ENCODE measurements around the gene KIRREL3. TPM values are rescaled to one million over a fixed set of nuclear protein-coding genes. Genes with fewer than 3 reads are reported as not detected.
"Not testable (repeated sequence)": the region's sequence is repeated elsewhere in the genome, so short reads cannot be mapped to it uniquely, and the experiment has no call there.

KIRREL3 gene
- total RNA-seq, 3 donors from 2014 or later = 0.32 to 0.33 TPM; not detected in 1

DNA sequence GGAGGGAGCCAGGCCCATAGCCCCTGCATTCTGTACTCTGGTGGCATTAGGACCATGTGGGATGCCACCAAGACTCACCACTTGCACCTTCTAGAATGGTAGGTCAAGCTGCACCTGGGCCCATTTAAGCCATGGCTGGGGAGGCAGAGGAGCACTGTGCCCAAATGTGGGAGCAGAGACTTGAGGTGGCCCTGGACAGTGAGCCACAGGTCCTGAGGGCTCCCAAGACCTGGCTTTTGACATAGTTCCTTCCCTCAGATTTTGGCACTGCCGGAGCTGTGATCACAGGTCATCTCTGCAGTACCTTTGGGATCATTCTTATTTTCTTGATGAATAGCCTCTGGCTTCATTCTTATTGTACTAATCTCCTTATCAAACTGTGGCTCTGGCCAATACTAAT, 601.8 kb downstream of the KIRREL3 start:
- no peaks in the 10 kb centered on the region for H3K9me3 ChIP-seq
- TF ChIP-seq, protein P1, sequence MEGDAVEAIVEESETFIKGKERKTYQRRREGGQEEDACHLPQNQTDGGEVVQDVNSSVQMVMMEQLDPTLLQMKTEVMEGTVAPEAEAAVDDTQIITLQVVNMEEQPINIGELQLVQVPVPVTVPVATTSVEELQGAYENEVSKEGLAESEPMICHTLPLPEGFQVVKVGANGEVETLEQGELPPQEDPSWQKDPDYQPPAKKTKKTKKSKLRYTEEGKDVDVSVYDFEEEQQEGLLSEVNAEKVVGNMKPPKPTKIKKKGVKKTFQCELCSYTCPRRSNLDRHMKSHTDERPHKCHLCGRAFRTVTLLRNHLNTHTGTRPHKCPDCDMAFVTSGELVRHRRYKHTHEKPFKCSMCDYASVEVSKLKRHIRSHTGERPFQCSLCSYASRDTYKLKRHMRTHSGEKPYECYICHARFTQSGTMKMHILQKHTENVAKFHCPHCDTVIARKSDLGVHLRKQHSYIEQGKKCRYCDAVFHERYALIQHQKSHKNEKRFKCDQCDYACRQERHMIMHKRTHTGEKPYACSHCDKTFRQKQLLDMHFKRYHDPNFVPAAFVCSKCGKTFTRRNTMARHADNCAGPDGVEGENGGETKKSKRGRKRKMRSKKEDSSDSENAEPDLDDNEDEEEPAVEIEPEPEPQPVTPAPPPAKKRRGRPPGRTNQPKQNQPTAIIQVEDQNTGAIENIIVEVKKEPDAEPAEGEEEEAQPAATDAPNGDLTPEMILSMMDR (IDR thresholded peaks at IDR 0.05) = no peak
- TF ChIP-seq POLR2A (IDR thresholded peaks at IDR 0.05) (no peak), POLR2AphosphoS5 (IDR thresholded peaks at IDR 0.05) (no peak)
- H3K36me3 ChIP-seq = no peaks in the 10 kb centered on the region
- DNase-seq (ENCODE audit: low spot score in 2 of 2) = no peak
- no peak overlapping the region for H3K4me3 ChIP-seq
- H3K27me3 ChIP-seq = no peaks in the 10 kb centered on the region
- intact Hi-C loops (cut with DNase I; ENCODE audit: low total_unique reads) = no loop called here
- H3K27ac ChIP-seq = no peak overlapping the region
- no peaks in the 10 kb centered on the region for H3K4me1 ChIP-seq

DNA sequence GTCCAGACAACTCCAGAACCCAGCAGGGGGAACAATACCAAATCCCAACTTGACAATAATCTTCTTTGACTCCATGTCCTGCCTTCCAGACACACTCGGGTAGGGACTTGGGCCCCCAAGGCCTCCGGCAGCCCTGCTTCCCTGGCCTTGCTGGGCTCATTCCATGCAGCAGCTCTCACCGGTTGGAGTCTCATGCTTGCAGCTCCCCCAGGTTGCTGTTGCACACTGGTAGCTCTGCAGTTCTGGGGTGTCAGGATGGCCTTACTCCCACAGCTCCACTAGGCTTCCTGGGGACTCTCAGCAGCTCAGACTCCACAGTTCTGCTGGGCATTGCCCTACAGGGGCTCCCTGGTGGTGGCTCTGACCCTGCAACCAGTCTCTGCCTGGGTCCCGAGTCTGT, 602.3 kb downstream of the KIRREL3 start:
- DNase-seq (ENCODE audit: low spot score in 2 of 2) = no peak
- intact Hi-C loops (cut with DNase I; ENCODE audit: low total_unique reads) = no loop called here
- Histone ChIP-seq H3K9me3 (no peaks in the 10 kb centered on the region), H3K27ac (no peak overlapping the region), H3K27me3 (no peaks in the 10 kb centered on the region), H3K36me3 (no peaks in the 10 kb centered on the region), H3K4me3 (no peak overlapping the region), H3K4me1 (no peaks in the 10 kb centered on the region)
- TF ChIP-seq, protein P1 (IDR thresholded peaks at IDR 0.05) = no peak
- TF ChIP-seq POLR2AphosphoS5 (IDR thresholded peaks at IDR 0.05) (no peak), POLR2A (IDR thresholded peaks at IDR 0.05) (no peak)

DNA sequence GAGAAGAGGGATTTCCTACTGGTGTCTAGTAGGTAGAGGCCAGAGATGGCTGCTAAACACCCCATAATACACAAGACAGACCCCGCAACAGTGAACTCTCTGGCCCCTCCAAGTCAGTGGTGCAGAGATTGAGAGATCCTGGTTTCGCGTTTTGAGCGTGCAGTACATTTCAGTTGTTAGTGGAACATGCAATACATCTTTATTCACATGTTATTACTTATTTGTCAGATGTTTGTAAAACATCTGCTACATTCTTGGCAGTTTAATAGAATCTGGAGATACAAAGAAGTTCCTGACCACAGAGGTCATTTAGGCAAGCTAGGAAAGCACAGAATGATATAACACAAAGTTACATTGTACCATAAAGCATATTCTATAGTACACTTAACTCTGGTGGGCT, 603.6 kb downstream of the KIRREL3 start:
- no peaks in the 10 kb centered on the region for H3K27me3 ChIP-seq
- DNase-seq (ENCODE audit: low spot score in 2 of 2) = no peak
- H3K36me3 ChIP-seq = no peaks in the 10 kb centered on the region
- H3K27ac ChIP-seq = peak overlapping the region in 1 of 2 donors; percentile 55
- H3K4me3 ChIP-seq = no peak overlapping the region
- no peaks in the 10 kb centered on the region for H3K9me3 ChIP-seq
- no peak for TF ChIP-seq POLR2AphosphoS5 (IDR thresholded peaks at IDR 0.05)
- no peak for TF ChIP-seq POLR2A (IDR thresholded peaks at IDR 0.05)
- TF ChIP-seq, protein P1 (IDR thresholded peaks at IDR 0.05) = no peak
- H3K4me1 ChIP-seq = no peaks in the 10 kb centered on the region
- intact Hi-C loops (cut with DNase I; ENCODE audit: low total_unique reads) = no loop called here

DNA sequence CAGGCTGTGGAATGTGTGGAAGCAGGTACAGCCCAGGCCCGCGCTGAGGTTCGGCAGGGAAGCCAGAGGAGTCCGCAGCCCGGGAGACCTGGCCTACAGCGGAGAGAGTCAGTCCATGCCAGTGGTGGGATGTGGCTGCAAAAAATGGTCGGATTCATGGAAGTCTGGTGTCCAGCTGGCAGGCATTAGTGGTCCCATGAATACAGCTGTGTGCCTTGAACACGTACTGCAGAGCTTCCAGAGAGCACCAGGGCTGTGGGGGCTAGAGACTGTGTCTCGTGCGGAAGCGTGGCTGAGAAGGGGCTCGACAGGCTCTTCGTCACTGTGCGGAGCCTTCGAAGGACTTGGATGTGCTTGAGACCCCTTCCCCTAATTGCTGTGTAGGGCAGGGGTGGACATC, 604.3 kb downstream of the KIRREL3 start:
- DNase-seq (ENCODE audit: low spot score in 2 of 2); H3K4me1 ChIP-seq; H3K27me3 ChIP-seq; H3K36me3 ChIP-seq; H3K9me3 ChIP-seq; intact Hi-C loops (cut with DNase I; ENCODE audit: low total_unique reads): not testable (repeated sequence)
- H3K4me3 ChIP-seq = peak overlapping the region in 1 of 3 donors; percentile 22
- H3K27ac ChIP-seq = peak overlapping the region in 1 of 2 donors; percentile 55

DNA sequence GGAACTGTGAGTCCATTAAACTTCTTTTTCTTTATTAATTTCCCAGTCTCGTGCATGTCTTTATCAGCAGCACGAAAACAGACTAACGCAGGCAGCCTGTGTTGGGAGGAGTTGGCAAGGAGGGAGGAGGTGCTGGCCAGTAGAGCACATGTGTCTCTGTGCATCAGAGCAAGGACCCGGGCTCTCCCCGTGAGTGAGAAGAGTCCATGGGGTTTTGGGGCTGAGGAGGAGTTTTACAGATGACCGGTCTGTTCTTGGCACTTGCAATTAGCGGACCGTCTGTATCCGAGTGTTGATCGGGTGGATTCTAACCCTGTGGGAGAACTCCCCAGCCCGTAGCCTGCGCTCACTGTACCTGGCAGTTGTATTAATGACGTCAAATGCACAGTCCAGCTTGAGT, 604.8 kb downstream of the KIRREL3 start:
- H3K4me3 ChIP-seq; DNase-seq (ENCODE audit: low spot score in 2 of 2); H3K27me3 ChIP-seq; H3K9me3 ChIP-seq; H3K36me3 ChIP-seq; intact Hi-C loops (cut with DNase I; ENCODE audit: low total_unique reads); H3K4me1 ChIP-seq: not testable (repeated sequence)
- H3K27ac ChIP-seq = peak overlapping the region; percentile 38 to 80

DNA sequence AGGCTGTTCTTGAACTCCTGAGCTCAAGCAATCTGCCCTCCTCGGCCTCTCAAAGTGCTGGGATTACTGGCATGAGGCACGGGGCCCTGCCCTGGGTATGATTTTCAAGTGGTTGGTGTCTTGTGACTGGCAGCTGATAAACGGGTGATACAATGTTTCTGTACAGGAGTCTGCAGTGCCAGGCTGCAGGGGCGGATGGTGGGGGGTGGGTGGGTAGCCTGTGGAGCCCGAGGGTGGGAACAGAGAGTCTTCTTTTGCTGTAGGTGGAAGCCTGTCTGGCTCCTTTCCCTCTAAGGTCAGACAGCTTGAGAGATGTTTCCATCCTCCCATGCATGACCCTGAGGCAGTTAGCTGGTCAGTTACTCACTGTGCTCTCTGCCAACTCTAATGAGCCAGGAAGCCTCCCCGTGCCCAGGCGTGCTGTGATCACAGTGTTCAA, 605.9 kb downstream of the KIRREL3 start:
- H3K27ac ChIP-seq = peak overlapping the region; percentile 27 to 80
- H3K4me3 ChIP-seq; DNase-seq (ENCODE audit: low spot score in 2 of 2); H3K27me3 ChIP-seq; H3K36me3 ChIP-seq; intact Hi-C loops (cut with DNase I; ENCODE audit: low total_unique reads); H3K4me1 ChIP-seq; H3K9me3 ChIP-seq: not testable (repeated sequence)

DNA sequence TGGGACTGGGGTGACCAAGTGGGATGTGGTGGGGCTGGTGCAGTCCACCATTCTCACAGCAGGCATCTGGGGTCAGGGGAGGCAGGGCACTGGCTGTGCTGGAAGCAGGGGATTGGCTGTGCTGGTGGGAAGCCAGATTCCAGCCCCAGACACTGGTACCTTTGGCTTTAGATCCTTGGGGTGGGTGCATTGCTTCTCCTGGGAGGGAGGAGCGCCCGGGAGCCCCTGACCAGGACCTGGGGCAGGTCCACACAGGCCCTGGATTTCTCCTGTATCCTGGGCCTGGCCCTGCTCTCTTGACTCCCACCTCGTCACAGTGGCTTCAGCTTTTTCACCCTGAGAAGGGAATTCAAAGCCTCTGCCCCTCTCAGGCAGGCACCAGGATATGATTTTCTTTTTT, 606.5 kb downstream of the KIRREL3 start:
- no peaks in the 10 kb centered on the region for H3K4me1 ChIP-seq
- peak overlapping the region; percentile 21 to 27 for H3K27ac ChIP-seq
- H3K9me3 ChIP-seq = no peaks in the 10 kb centered on the region
- no peak for DNase-seq (ENCODE audit: low spot score in 2 of 2)
- no peak overlapping the region for H3K4me3 ChIP-seq
- intact Hi-C loops (cut with DNase I; ENCODE audit: low total_unique reads) = no loop called here
- H3K36me3 ChIP-seq = no peaks in the 10 kb centered on the region
- TF ChIP-seq POLR2A (IDR thresholded peaks at IDR 0.05) (no peak), POLR2AphosphoS5 (IDR thresholded peaks at IDR 0.05) (no peak)
- TF ChIP-seq, protein P1 (IDR thresholded peaks at IDR 0.05) = no peak
- no peaks in the 10 kb centered on the region for H3K27me3 ChIP-seq
